Measurements from ENCODE around the gene MYMK. TPM values are rescaled to one million over a fixed set of nuclear protein-coding genes. Genes with fewer than 3 reads are reported as not detected.

Gene MYMK
- total and polyA plus RNA-seq, 2 of the 13 experiments (the other 11 are each of a cell fraction or from before 2014, with no cell fraction given) = not detected

DNA sequence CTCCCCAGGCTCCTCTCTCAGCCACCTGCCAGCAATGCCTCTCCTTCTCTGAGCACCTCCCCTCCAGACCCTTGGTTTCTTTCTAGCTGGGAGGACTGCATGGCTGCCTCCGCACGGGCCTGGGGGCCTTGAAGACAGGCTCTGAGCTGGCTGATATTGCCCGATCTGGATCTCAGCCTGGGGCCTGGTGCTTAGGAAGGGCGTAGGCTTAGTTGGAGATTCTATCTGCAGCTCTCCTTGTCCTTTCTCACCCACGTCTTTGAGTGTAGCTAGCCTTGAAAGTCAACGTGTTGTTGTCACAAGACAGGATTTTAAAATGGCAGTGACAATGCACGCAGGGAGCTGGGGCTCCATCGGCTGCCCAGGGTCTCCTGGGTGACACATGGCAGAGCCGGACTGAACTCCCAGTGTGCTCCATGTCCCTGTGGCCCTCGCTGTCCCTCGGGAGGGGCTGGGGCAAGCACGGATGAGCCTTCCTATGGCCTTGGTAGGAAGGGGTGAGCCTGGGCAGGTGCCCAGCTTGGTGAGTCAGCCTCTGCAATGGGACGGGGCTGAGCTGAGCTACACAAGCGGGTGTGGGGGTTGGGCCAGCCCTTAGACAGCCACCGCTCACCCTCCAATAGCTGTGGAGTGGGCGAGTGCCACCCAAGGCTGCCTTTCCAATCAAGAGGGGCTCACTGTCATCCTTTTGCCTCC, 19.2 kb upstream of the MYMK start (continued):
- TF ChIP-seq, protein P1, sequence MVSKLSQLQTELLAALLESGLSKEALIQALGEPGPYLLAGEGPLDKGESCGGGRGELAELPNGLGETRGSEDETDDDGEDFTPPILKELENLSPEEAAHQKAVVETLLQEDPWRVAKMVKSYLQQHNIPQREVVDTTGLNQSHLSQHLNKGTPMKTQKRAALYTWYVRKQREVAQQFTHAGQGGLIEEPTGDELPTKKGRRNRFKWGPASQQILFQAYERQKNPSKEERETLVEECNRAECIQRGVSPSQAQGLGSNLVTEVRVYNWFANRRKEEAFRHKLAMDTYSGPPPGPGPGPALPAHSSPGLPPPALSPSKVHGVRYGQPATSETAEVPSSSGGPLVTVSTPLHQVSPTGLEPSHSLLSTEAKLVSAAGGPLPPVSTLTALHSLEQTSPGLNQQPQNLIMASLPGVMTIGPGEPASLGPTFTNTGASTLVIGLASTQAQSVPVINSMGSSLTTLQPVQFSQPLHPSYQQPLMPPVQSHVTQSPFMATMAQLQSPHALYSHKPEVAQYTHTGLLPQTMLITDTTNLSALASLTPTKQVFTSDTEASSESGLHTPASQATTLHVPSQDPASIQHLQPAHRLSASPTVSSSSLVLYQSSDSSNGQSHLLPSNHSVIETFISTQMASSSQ (IDR thresholded peaks at IDR 0.05; ENCODE audit: low read depth) = no peak
- TF ChIP-seq, protein P1 (CRISPR knock-in tag; IDR thresholded peaks at IDR 0.05; ENCODE audit: borderline replicate concordance) = no peak
- no peak for TF ChIP-seq ZNF589 (CRISPR knock-in tag; conservative IDR thresholded peaks at IDR 0.05)
- TF ChIP-seq ZSCAN9 (CRISPR knock-in tag; IDR thresholded peaks at IDR 0.05; ENCODE audit: borderline replicate concordance) = no peak

DNA sequence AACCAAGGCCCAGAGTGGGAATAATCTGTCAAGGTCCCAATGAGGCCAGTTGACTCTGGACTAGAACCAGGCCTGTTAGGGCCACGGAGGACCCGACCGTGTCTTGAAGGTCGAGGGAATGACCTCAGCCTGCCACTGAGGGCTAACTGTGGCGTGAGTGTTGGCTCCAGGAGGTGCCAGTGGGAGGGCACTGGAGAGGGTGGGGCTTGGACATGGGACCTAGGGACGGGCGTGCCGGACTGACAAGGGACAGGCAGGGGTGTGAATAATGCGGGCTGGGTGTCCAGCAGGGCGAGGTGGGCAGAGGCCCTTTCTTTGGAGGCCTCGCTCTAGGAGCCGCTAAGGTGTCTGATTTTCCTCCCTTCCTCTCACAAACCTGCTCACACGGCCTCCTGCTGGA, 17.2 kb upstream of the MYMK start:
- 80% methylated on average over 13 of the region's 13 CpGs for WGBS (ENCODE audit: low lambda C conversion rate)
- no peaks in the 10 kb centered on the region for H3K9me3 ChIP-seq (ENCODE audit: low read length)
- no peak overlapping the region for H3K27ac ChIP-seq (ENCODE audit: extremely low read length, insufficient read depth, low read length)
- intact Hi-C loops (cut with micrococcal nuclease; ENCODE audit: unreplicated experiment) (no loop called here), in situ Hi-C loops (cut with HindIII; ENCODE audit: extremely low pct_ligation_motif_present, low pct_unique_long_range_greater_than_20kb) (loop anchor here (25.0 kb wide), 1 partner anchor 195 kb away; the partner anchor contains the start of gene SARDH)
- H4K20me1 ChIP-seq (ENCODE audit: insufficient read depth, low read length) = no peaks in the 10 kb centered on the region
- H2AFZ ChIP-seq (ENCODE audit: low read length) = no peak overlapping the region
- CTCF ChIA-PET (ENCODE audit: low intra/inter-chr PET ratio, low total read pairs) = no interaction called here
- no peaks in the 10 kb centered on the region for H3K4me1 ChIP-seq (ENCODE audit: insufficient read depth, low read length)
- ATAC-seq = no peak
- no peaks in the 10 kb centered on the region for H3K79me2 ChIP-seq (ENCODE audit: insufficient read depth, low read length)
- H3K36me3 ChIP-seq (replicated peaks in 1 of 2; ENCODE audit: control insufficient read depth in 1 of 2, insufficient read depth in 2 of 2, low read length in 2 of 2) = no peaks in the 10 kb centered on the region; a peak in 1 of 5 replicates
- BruUV-seq (replicated peaks) = no TSS peak
- no peaks in the 10 kb centered on the region for H3K27me3 ChIP-seq (ENCODE audit: control insufficient read depth in 1 of 2, insufficient read depth in 2 of 2, low read length in 2 of 2)
- FAIRE-seq = no peak
- no peak overlapping the region for H3K4me2 ChIP-seq (ENCODE audit: low read depth, low read length)
- POLR2A ChIA-PET = no interaction called here
- H3K4me3 ChIP-seq (replicated peaks in 1 of 3; ENCODE audit: insufficient read depth in 1 of 3, low read depth in 2 of 3, low read length in 3 of 3) = no peak overlapping the region
- H3K9ac ChIP-seq (ENCODE audit: insufficient read depth, low read depth, low read length) = no peak overlapping the region
- DNase-seq (ENCODE audit: low spot score) = no peak
- TF ChIP-seq SIN3A (IDR thresholded peaks at IDR 0.05; ENCODE audit: borderline replicate concordance, low read depth, low read length) (no peak), CENPX (CRISPR knock-in tag; IDR thresholded peaks at IDR 0.05) (no peak), ZNF354B (CRISPR knock-in tag; IDR thresholded peaks at IDR 0.05) (no peak), ZFP37 (CRISPR knock-in tag; IDR thresholded peaks at IDR 0.05; ENCODE audit: borderline replicate concordance) (no peak), TOPORS (CRISPR knock-in tag; IDR thresholded peaks at IDR 0.05) (no peak), HHEX (CRISPR knock-in tag; IDR thresholded peaks at IDR 0.05) (no peak)
- TF ChIP-seq, protein P2, sequence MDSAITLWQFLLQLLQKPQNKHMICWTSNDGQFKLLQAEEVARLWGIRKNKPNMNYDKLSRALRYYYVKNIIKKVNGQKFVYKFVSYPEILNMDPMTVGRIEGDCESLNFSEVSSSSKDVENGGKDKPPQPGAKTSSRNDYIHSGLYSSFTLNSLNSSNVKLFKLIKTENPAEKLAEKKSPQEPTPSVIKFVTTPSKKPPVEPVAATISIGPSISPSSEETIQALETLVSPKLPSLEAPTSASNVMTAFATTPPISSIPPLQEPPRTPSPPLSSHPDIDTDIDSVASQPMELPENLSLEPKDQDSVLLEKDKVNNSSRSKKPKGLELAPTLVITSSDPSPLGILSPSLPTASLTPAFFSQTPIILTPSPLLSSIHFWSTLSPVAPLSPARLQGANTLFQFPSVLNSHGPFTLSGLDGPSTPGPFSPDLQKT (CRISPR knock-in tag; IDR thresholded peaks at IDR 0.05; ENCODE audit: borderline replicate concordance) = no peak
